HepG2 (cell line): ENCODE measurements around the gene ALG8. TPM values are rescaled to one million over a fixed set of nuclear protein-coding genes. Genes with fewer than 3 reads are reported as not detected.

Experiments
- ATAC-seq: fragments of 200-7000 bp; cut with Tn5 transposase; 3 replicates; pipeline ENCODE4 v1.9.1; 2020; ENCODE audit warnings: mild to moderate bottlenecking, moderate library complexity
- BruUV-seq: library from RNA; stranded (reverse); fragments of 400-500 nt; replicated peaks from 2 replicates; lab custom pipeline; 2021; lab: Mats Ljungman, UMichigan
- CTCF ChIA-PET: fragments of 300-600 bp; formaldehyde crosslinking; extraction: SDS; loops from one replicate; lab custom pipeline; 2021; ENCODE audit warnings: low total read pairs, inconsistent platforms, low intra/inter-chr PET ratio; lab: Yijun Ruan, JAX
- POLR2A ChIA-PET: fragments of 350-600 bp; sonication (Branson Sonifier 250); formaldehyde crosslinking; loops from one replicate; lab custom pipeline; 2020; ENCODE audit warnings: antibody characterized with exemption, inconsistent platforms; lab: Yijun Ruan, JAX
- DNase-seq: peaks from one replicate; pipeline ENCODE4 v3.0.0-alpha.2; 2015; ENCODE audit warnings: low spot score
- FAIRE-seq: peaks from 3 replicates; lab custom pipeline; 2011; peaks lifted over from hg19 to GRCh38; lab: Jason Lieb, UNC
- H2AFZ ChIP-seq: one replicate; pipeline ENCODE4 v1.6.1; 2011; ENCODE audit warnings: low read length, inconsistent platforms
- H3K27ac ChIP-seq: fragments of 300-600 bp; 3 replicates; pipeline ENCODE4 v1.8.0; 2011; ENCODE audit warnings: mixed run types, mild to moderate bottlenecking, mixed read lengths, low read length, inconsistent platforms; ENCODE audit not compliant: insufficient read depth; ENCODE audit errors: extremely low read length
- H3K27me3 ChIP-seq, 2 experiments: fragments of 200-600 bp in 1 of 2; 2 replicates in 1 of 2; 3 replicates in 1 of 2; pipeline versions ENCODE4 v1.6.0 to v1.8.0; 2011; ENCODE audit warnings: low read length in 2 of 2, mild to moderate bottlenecking in 2 of 2, moderate library complexity in 2 of 2, inconsistent platforms in 1 of 2; ENCODE audit not compliant: insufficient read depth in 2 of 2, control insufficient read depth in 1 of 2
- H3K36me3 ChIP-seq, 2 experiments: fragments of 200-600 bp in 1 of 2; replicated peaks in 1 of 2; 2 replicates in 1 of 2; 3 replicates in 1 of 2; pipeline versions ENCODE4 v1.5.1 to v1.8.0; 2011; ENCODE audit warnings: low read length in 2 of 2, inconsistent platforms in 1 of 2; ENCODE audit not compliant: insufficient read depth in 2 of 2, control insufficient read depth in 1 of 2
- H3K4me1 ChIP-seq: 2 replicates; pipeline ENCODE4 v1.5.1; 2012; ENCODE audit warnings: low read length, inconsistent platforms; ENCODE audit not compliant: insufficient read depth
- H3K4me2 ChIP-seq: 2 replicates; pipeline ENCODE4 v1.6.0; 2011; ENCODE audit warnings: low read depth, low read length, inconsistent platforms
- H3K4me3 ChIP-seq, 3 experiments: fragments of 200-600 bp in 1 of 3; sonication (generic), shearing (Covaris generic) in 1 of 3; replicated peaks in 1 of 3; 2 replicates each; pipeline ENCODE4 v1.5.1; 2011 to 2016; ENCODE audit warnings: low read length in 3 of 3, inconsistent platforms in 2 of 3, low read depth in 2 of 3, mild to moderate bottlenecking in 2 of 3, control low read depth in 1 of 3, mixed read lengths in 1 of 3; ENCODE audit not compliant: insufficient read depth in 1 of 3
- H3K79me2 ChIP-seq: one replicate; pipeline ENCODE4 v1.6.1; 2011; ENCODE audit warnings: low read length, inconsistent platforms; ENCODE audit not compliant: insufficient read depth
- H3K9ac ChIP-seq: 2 replicates; pipeline ENCODE4 v1.6.0; 2011; ENCODE audit warnings: mild to moderate bottlenecking, low read depth, low read length, inconsistent platforms; ENCODE audit not compliant: insufficient read depth
- H3K9me3 ChIP-seq: 2 replicates; pipeline ENCODE4 v1.5.1; 2012; ENCODE audit warnings: mild to moderate bottlenecking, low read length
- H4K20me1 ChIP-seq: 2 replicates; pipeline ENCODE4 v1.6.0; 2011; ENCODE audit warnings: inconsistent platforms, mild to moderate bottlenecking, low read length, moderate library complexity; ENCODE audit not compliant: insufficient read depth
- AFF4 ChIP-seq: sonication (generic); formaldehyde crosslinking; IDR thresholded peaks from 2 replicates; pipeline ENCODE4 v1.4.0; 2020; ENCODE audit warnings: missing genetic modification reagents
- ARHGAP35 ChIP-seq: sonication (generic); formaldehyde crosslinking; IDR thresholded peaks from 2 replicates; pipeline ENCODE4 v1.9.0; 2022; ENCODE audit warnings: mild to moderate bottlenecking, inconsistent platforms, moderate library complexity, missing genetic modification reagents, borderline replicate concordance
- KLF13 ChIP-seq: sonication (generic); formaldehyde crosslinking; IDR thresholded peaks from 2 replicates; pipeline ENCODE4 v1.4.0; 2020; ENCODE audit warnings: mild to moderate bottlenecking, missing genetic modification reagents
- LBX2 ChIP-seq: sonication (generic); formaldehyde crosslinking; IDR thresholded peaks from 2 replicates; pipeline ENCODE4 v1.5.0; 2020; ENCODE audit warnings: missing genetic modification reagents, mild to moderate bottlenecking, borderline replicate concordance
- POGK ChIP-seq: sonication (generic); formaldehyde crosslinking; conservative IDR thresholded peaks from 2 replicates; pipeline ENCODE4 v1.8.0; 2022; ENCODE audit warnings: mild to moderate bottlenecking, moderate library complexity, missing genetic modification reagents
- THAP11 ChIP-seq: IDR thresholded peaks from 2 replicates; pipeline ENCODE4 v1.6.1; 2016; ENCODE audit warnings: missing biosample characterization, missing genetic modification reagents
- ZNF101 ChIP-seq: sonication (generic); formaldehyde crosslinking; IDR thresholded peaks from 2 replicates; pipeline ENCODE4 v1.4.0; 2020; ENCODE audit warnings: mild to moderate bottlenecking, low read depth, missing genetic modification reagents, borderline replicate concordance
- ZNF337 ChIP-seq: sonication (generic); formaldehyde crosslinking; IDR thresholded peaks from 2 replicates; pipeline ENCODE4 v1.5.1; 2020; ENCODE audit warnings: missing genetic modification reagents, low read depth, mild to moderate bottlenecking, borderline replicate concordance
- ZNF446 ChIP-seq: sonication (generic); formaldehyde crosslinking; IDR thresholded peaks from 2 replicates; pipeline ENCODE4 v1.5.0; 2020; ENCODE audit warnings: mild to moderate bottlenecking, missing genetic modification reagents
- ZNF503 ChIP-seq: sonication (generic); formaldehyde crosslinking; IDR thresholded peaks from 2 replicates; pipeline ENCODE4 v1.4.0; 2020; ENCODE audit warnings: missing genetic modification reagents
- ZNF562 ChIP-seq: sonication (generic); formaldehyde crosslinking; IDR thresholded peaks from 2 replicates; pipeline ENCODE4 v1.8.0; 2022; ENCODE audit warnings: missing genetic modification reagents, borderline replicate concordance
- ZNF644 ChIP-seq: IDR thresholded peaks from 2 replicates; pipeline ENCODE4 v1.6.1; 2016; ENCODE audit warnings: low read depth
- ZNF672 ChIP-seq: sonication (generic); formaldehyde crosslinking; IDR thresholded peaks from 2 replicates; pipeline ENCODE4 v1.8.1; 2022; ENCODE audit warnings: missing genetic modification reagents
- ZNF775 ChIP-seq: sonication (generic); formaldehyde crosslinking; IDR thresholded peaks from 2 replicates; pipeline ENCODE4 v1.4.0; 2020; ENCODE audit warnings: missing genetic modification reagents, mild to moderate bottlenecking, moderate library complexity, borderline replicate concordance
- ZSCAN25 ChIP-seq: sonication (generic); formaldehyde crosslinking; IDR thresholded peaks from 2 replicates; pipeline ENCODE4 v1.8.0; 2022; ENCODE audit warnings: mild to moderate bottlenecking, missing genetic modification reagents
- WGBS: methylation state at CpG from one replicate; pipeline ENCODE4 v1.1.6; 2017; ENCODE audit warnings: low lambda C conversion rate; 5-methylcytosine and 5-hydroxymethylcytosine counted together
- in situ Hi-C: cut with HindIII; loops from 2 replicates; pipeline ENCODE4 v1.10.0; 2017; ENCODE audit warnings: low pct_unique_long_range_greater_than_20kb; ENCODE audit not compliant: extremely low pct_ligation_motif_present
- intact Hi-C: fragments of 100-400 bp; cut with micrococcal nuclease; formaldehyde crosslinking; loops from one replicate; pipeline ENCODE4 v1.10.0; 2022; ENCODE audit not compliant: unreplicated experiment
- polyA plus RNA-seq, 8 experiments: library from polyadenylated mRNA; depleted of rRNA in 3 of 8; stranded (reverse) in 7 of 8; unstranded in 1 of 8; fragments of >200 nt; fragmentation: Illumina TruSeq in 4 of 8; extraction: Trizol in 4 of 8; gene quantifications; 2 replicates each; pipeline versions ENCODE4 v1.2.1 to v1.2.3, GENCODE V29; 2011 to 2016; ENCODE audit warnings: low read depth in 4 of 8, missing spikeins in 1 of 8, mixed read lengths in 1 of 8; ENCODE audit not compliant: insufficient read depth in 1 of 8
- total RNA-seq, 5 experiments: library from RNA; depleted of rRNA; stranded (reverse); fragments of >200 nt; fragmentation: Illumina TruSeq; extraction: Trizol; gene quantifications; 2 replicates each; pipeline ENCODE4 v1.2.3, GENCODE V29; 2016; ENCODE audit warnings: low read depth in 1 of 5

ALG8 gene
- total and polyA plus RNA-seq, 2 of the 13 experiments (the other 11 are each of a cell fraction or from before 2014, with no cell fraction given): 75.8 to 88.0 TPM

GRCh38 chr11:78080084-78080817 lies 59.2 kb downstream of the ALG8 start:
- ATAC-seq (no peak), FAIRE-seq (no peak), DNase-seq (no peak)
- Histone ChIP-seq H3K27me3 (no peaks in the 10 kb centered on the region; a peak in 1 of 5 replicates), H3K4me2 (peak overlapping the region; percentile 84), H3K79me2 (peaks cover 49% of the 10 kb centered on the region), H3K27ac (peak overlapping the region; percentile 87), H4K20me1 (peaks cover 20% of the 10 kb centered on the region), H3K9me3 (no peaks in the 10 kb centered on the region), H2AFZ (peak overlapping the region; percentile 18), H3K4me1 (peaks cover 55% of the 10 kb centered on the region), H3K4me3 (peak overlapping the region; percentile 86 to 96 (median 88)), H3K9ac (peak overlapping the region; percentile 96), H3K36me3 (peaks cover 0 to 12% of the 10 kb centered on the region in 2 experiments; a peak in 2 of 5 replicates)
- intact Hi-C loops (no loop called here), in situ Hi-C loops (no loop called here)
- 68% methylated on average over 23 of the region's 23 CpGs for WGBS
- POLR2A ChIA-PET: interaction anchor here (0.7 to 5.0 kb wide), 13 partner anchors 9 to 495 kb away, joined by 3 to 37 read pairs (median 6); partner anchors contain the start of genes ALG8, INTS4, KCTD21 and NARS2
- CTCF ChIA-PET: no interaction called here
- TSS peak; percentile 91 for BruUV-seq
- TF ChIP-seq ZNF562 (no peak), ZNF446 (CRISPR knock-in tag) (0 out of 2 replicates have a peak, but pooled peaks have one; percentile 32), ZSCAN25 (CRISPR knock-in tag) (peak; percentile 15; the same call in 1 of the 2 replicates), ZNF337 (CRISPR knock-in tag) (0 out of 2 replicates have a peak, but pooled peaks have one; percentile 6), LBX2 (CRISPR knock-in tag) (no peak), THAP11 (no peak), AFF4 (CRISPR knock-in tag) (0 out of 2 replicates have a peak, but pooled peaks have one; percentile 34), ZNF101 (CRISPR knock-in tag) (no peak), ARHGAP35 (CRISPR knock-in tag) (no peak), ZNF775 (CRISPR knock-in tag) (no peak), KLF13 (no peak), ZNF672 (CRISPR knock-in tag) (0 out of 2 replicates have a peak, but pooled peaks have one; percentile 3), ZNF644 (CRISPR knock-in tag) (no peak), ZNF503 (CRISPR knock-in tag) (no peak), POGK (CRISPR knock-in tag) (0 out of 2 replicates have a peak, but pooled peaks have one; percentile 22)
